Keratinocyte (primary cell): Measurements from ENCODE around the gene TMBIM1. TPM values are rescaled to one million over a fixed set of nuclear protein-coding genes. Genes with fewer than 3 reads are reported as not detected.
"Not testable (repeated sequence)": the region's sequence is repeated elsewhere in the genome, so short reads cannot be mapped to it uniquely, and the experiment has no call there.

ENCODE experiments used
- DNase-seq: peaks from one replicate; pipeline ENCODE4 v3.0.0-alpha.2; 2011; ENCODE audit warnings: low read depth, missing footprints, low spot score
- FAIRE-seq: peaks from 2 replicates; lab custom pipeline; 2011; peaks lifted over from hg19 to GRCh38; lab: Jason Lieb, UNC
- H2AFZ ChIP-seq: 2 replicates; pipeline ENCODE4 v1.6.0; 2012; ENCODE audit warnings: low read length, control low read depth, inconsistent platforms; ENCODE audit not compliant: control insufficient read depth
- H3K27ac ChIP-seq: 2 replicates; pipeline ENCODE4 v1.5.1; 2011; ENCODE audit warnings: low read length; ENCODE audit not compliant: control insufficient read depth, insufficient read depth
- H3K27me3 ChIP-seq: 3 replicates; pipeline ENCODE4 v1.6.0; 2011; ENCODE audit warnings: low read length; ENCODE audit not compliant: control insufficient read depth, insufficient read depth; ENCODE audit errors: extremely low read depth
- H3K36me3 ChIP-seq, 2 experiments: 2 replicates in 1 of 2; 3 replicates in 1 of 2; pipeline ENCODE4 v1.5.1; 2011; ENCODE audit warnings: low read length in 2 of 2, mild to moderate bottlenecking in 1 of 2; ENCODE audit not compliant: control insufficient read depth in 2 of 2, insufficient read depth in 2 of 2; ENCODE audit errors: extremely low read depth in 1 of 2
- H3K4me1 ChIP-seq: 3 replicates; pipeline ENCODE4 v1.5.1; 2011; ENCODE audit warnings: low read length; ENCODE audit not compliant: control insufficient read depth, insufficient read depth; ENCODE audit errors: extremely low read depth
- H3K4me2 ChIP-seq: 3 replicates; pipeline ENCODE4 v1.6.0; 2011; ENCODE audit warnings: low read depth, low read length; ENCODE audit not compliant: control insufficient read depth, insufficient read depth; ENCODE audit errors: extremely low read depth
- H3K4me3 ChIP-seq, 3 experiments: fragments of 200-600 bp in 1 of 3; sonication (generic) in 1 of 3; 2 replicates in 2 of 3; 3 replicates in 1 of 3; pipeline ENCODE4 v1.5.1; 2011 to 2016; ENCODE audit warnings: low read length in 3 of 3, mild to moderate bottlenecking in 3 of 3, control low read depth in 2 of 3, inconsistent platforms in 1 of 3, low read depth in 1 of 3, mixed read lengths in 1 of 3, mixed run types in 1 of 3, moderate library complexity in 1 of 3; ENCODE audit not compliant: control insufficient read depth in 2 of 3, insufficient read depth in 2 of 3; ENCODE audit errors: extremely low read depth in 1 of 3
- H3K79me2 ChIP-seq: 2 replicates; pipeline ENCODE4 v1.6.0; 2012; ENCODE audit warnings: low read length; ENCODE audit not compliant: control insufficient read depth, insufficient read depth
- H3K9ac ChIP-seq: 3 replicates; pipeline ENCODE4 v1.6.0; 2011; ENCODE audit warnings: low read length; ENCODE audit not compliant: control insufficient read depth, insufficient read depth; ENCODE audit errors: extremely low read depth
- H3K9me1 ChIP-seq: 3 replicates; pipeline ENCODE4 v1.6.0; 2011; ENCODE audit warnings: low read length; ENCODE audit not compliant: control insufficient read depth, insufficient read depth; ENCODE audit errors: extremely low read depth
- H3K9me3 ChIP-seq: 2 replicates; pipeline ENCODE4 v1.5.1; 2012; ENCODE audit warnings: low read depth, low read length; ENCODE audit not compliant: control insufficient read depth
- H4K20me1 ChIP-seq: 3 replicates; pipeline ENCODE4 v1.6.0; 2011; ENCODE audit warnings: low read length; ENCODE audit not compliant: control insufficient read depth, insufficient read depth; ENCODE audit errors: extremely low read depth
- CTCF ChIP-seq, 3 experiments: IDR thresholded peaks in 1 of 3; conservative IDR thresholded peaks in 1 of 3; optimal IDR thresholded peaks in 1 of 3; 2 replicates in 2 of 3; 3 replicates in 1 of 3; pipeline versions ENCODE3 to v1.5.1; 2011; ENCODE audit warnings: low read length in 3 of 3, mild to moderate bottlenecking in 3 of 3, moderate library complexity in 2 of 3, control low read depth in 1 of 3, inconsistent platforms in 1 of 3; ENCODE audit not compliant: insufficient read depth in 2 of 3; ENCODE audit errors: extremely low read depth in 1 of 3
- EZH2 ChIP-seq: IDR thresholded peaks from one replicate; pipeline ENCODE4 v1.6.1; 2012; ENCODE audit warnings: inconsistent platforms, mild to moderate bottlenecking, low read length, moderate library complexity
- dilution Hi-C: fragments of 300-500 bp; cut with MboI; formaldehyde crosslinking; loops from one replicate; pipeline ENCODE4 v1.7.0; 2020; ENCODE audit warnings: low sequenced_read_pairs; ENCODE audit not compliant: extremely low pct_ligation_motif_present
- polyA plus RNA-seq, 5 experiments: library from polyadenylated mRNA; depleted of rRNA in 3 of 5; stranded (reverse) in 3 of 5; stranded (forward) in 1 of 5; unstranded in 1 of 5; fragments of >200 nt; gene quantifications; 1 replicate in 1 of 5; 2 replicates in 3 of 5; 3 replicates in 1 of 5; pipeline versions ENCODE4 v1.2.1 to v1.2.3, GENCODE V29; 2011 to 2012; ENCODE audit warnings: missing spikeins in 2 of 5, low read depth in 1 of 5, low replicate concordance in 1 of 5

The TMBIM1 gene
- polyA plus RNA-seq, 1 donor (not counting 4 experiments of a cell fraction or from before 2014, with no cell fraction given) = 609 TPM

GRCh38 chr2:218273908-218274249, 18.4 kb downstream of the TMBIM1 start:
- H3K36me3 ChIP-seq = peaks cover 45 to 47% of the 10 kb centered on the region in 2 experiments
- dilution Hi-C loops = no loop called here
- H3K27ac ChIP-seq = no peak overlapping the region

GRCh38 chr2:218273214-218273907, 18.9 kb downstream of the TMBIM1 start:
- DNase-seq, H3K9me3 ChIP-seq, H3K9me1 ChIP-seq, H3K4me3 ChIP-seq, H4K20me1 ChIP-seq, H3K27me3 ChIP-seq, dilution Hi-C loops, H2AFZ ChIP-seq, FAIRE-seq: not testable (repeated sequence)
- Histone ChIP-seq H3K9ac (peak overlapping the region; percentile 56), H3K79me2 (peaks cover 31% of the 10 kb centered on the region), H3K27ac (peak overlapping the region; percentile 65), H3K36me3 (peaks cover 40 to 42% of the 10 kb centered on the region in 2 experiments), H3K4me1 (peaks cover 27% of the 10 kb centered on the region), H3K4me2 (peak overlapping the region; percentile 45)

More at GRCh38 chr2:218273908-218274249, 18.4 kb downstream of the TMBIM1 start:
- Histone ChIP-seq H3K4me3 (no peak overlapping the region), H3K79me2 (peaks cover 36% of the 10 kb centered on the region), H3K9ac (no peak overlapping the region), H4K20me1 (peaks cover 13% of the 10 kb centered on the region), H3K27me3 (no peaks in the 10 kb centered on the region), H3K4me2 (no peak overlapping the region), H3K4me1 (peaks cover 27% of the 10 kb centered on the region), H2AFZ (no peak overlapping the region), H3K9me1 (peaks cover 2% of the 10 kb centered on the region), H3K9me3 (no peaks in the 10 kb centered on the region)
- FAIRE-seq = no peak
- no peak for DNase-seq
- TF ChIP-seq CTCF (optimal IDR thresholded peaks at IDR 0.05 in 1 of 3, IDR thresholded peaks at IDR 0.05 in 1 of 3, conservative IDR thresholded peaks at IDR 0.05 in 1 of 3; ENCODE audit: extremely low read depth in 1 of 3, insufficient read depth in 2 of 3, low read length in 3 of 3) (no peak), EZH2 (no peak)
